ENCODE results near the gene ACTL9.

ACTL9 gene

DNA sequence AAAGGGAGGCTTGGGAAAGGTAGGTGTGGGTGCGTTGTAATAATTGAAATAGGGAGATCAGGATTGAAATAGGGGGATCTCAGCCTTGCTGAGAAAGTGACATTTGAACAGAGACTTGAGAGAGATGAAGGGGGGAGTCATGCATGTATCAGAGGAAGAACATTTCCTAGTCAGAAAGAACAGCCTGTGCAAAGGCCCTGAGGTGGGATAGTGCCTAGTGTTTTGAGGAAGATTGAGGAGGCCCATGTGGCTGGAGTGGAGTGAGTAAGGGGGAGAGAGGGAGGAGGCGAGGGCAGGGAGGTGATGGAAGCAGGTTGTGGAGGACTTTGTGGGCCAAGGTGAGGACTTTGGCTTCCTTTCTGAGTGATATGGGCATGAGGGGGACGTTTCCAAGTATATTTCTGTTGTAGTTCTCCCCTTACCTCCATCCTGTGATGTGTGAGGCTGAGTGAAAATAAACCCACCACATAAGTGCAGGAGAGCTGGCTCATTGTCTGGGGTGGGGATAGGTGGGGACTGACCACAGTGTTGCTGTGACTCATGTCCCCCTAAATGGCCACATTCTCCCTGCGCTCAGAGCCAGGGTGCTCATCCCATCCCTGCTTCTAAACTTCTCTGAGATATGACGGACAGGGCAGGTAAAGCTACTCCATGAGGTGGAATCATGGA, 17.8 kb downstream of the ACTL9 start:
- POLR2A ChIA-PET: no interaction called here
- no peak for DNase-seq (ENCODE audit: extremely low spot score)
- TF ChIP-seq, protein P1, sequence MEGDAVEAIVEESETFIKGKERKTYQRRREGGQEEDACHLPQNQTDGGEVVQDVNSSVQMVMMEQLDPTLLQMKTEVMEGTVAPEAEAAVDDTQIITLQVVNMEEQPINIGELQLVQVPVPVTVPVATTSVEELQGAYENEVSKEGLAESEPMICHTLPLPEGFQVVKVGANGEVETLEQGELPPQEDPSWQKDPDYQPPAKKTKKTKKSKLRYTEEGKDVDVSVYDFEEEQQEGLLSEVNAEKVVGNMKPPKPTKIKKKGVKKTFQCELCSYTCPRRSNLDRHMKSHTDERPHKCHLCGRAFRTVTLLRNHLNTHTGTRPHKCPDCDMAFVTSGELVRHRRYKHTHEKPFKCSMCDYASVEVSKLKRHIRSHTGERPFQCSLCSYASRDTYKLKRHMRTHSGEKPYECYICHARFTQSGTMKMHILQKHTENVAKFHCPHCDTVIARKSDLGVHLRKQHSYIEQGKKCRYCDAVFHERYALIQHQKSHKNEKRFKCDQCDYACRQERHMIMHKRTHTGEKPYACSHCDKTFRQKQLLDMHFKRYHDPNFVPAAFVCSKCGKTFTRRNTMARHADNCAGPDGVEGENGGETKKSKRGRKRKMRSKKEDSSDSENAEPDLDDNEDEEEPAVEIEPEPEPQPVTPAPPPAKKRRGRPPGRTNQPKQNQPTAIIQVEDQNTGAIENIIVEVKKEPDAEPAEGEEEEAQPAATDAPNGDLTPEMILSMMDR (IDR thresholded peaks at IDR 0.05; ENCODE audit: control extremely low read depth, extremely low read depth, low read depth, missing control alignments): no peak
- CTCF ChIA-PET: no interaction called here

DNA sequence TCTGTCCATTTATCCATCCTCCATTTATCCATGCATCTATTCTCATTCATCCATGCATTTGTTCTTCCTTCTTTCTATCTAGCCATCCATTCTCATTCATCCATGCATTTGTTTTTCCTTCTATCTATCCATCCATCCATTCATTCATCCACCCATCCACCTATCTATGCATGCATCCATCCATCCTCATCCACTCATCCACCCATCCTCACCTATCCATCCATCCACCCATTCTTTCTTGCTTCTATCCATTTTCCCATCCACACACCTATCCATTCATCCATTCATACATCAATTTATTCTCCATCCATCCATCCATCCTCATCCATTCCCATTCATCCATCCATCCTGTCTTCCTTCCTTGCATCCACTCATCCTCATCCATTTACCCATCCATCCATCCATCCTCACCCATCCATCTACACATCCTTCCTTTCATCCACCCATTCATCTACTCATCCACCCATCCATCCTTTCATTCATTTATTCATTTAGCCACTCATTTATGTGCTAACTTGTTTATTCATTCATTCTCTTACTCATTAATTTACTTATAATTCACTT, 20.3 kb downstream of the ACTL9 start:
- no peak for DNase-seq (ENCODE audit: extremely low spot score)
- POLR2A ChIA-PET: no interaction called here
- CTCF ChIA-PET: no interaction called here
- TF ChIP-seq, protein P1 (IDR thresholded peaks at IDR 0.05; ENCODE audit: control extremely low read depth, extremely low read depth, low read depth, missing control alignments): no peak

DNA sequence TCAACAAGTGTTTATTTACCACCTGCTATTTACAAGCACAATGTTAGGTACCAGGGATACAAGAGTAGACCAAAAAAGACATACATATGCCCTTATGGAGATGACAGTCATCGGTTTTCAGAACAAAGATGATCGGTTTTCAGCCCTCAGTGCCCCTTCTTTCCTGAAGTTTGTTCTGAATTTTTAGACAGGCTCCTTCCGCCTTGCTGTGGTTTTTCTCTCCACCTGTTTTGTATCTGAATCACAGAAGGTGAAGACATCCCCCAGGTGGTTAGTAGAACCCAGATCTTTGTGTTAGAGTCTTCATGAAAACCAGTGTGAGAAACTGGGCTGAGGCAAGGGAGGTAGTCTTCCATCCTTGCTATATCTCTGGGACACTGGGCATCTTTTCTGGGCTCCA, 23.5 kb downstream of the ACTL9 start:
- POLR2A ChIA-PET: no interaction called here
- TF ChIP-seq, protein P1 (IDR thresholded peaks at IDR 0.05; ENCODE audit: control extremely low read depth, extremely low read depth, low read depth, missing control alignments): no peak
- CTCF ChIA-PET: no interaction called here
- no peak for DNase-seq (ENCODE audit: extremely low spot score)

DNA sequence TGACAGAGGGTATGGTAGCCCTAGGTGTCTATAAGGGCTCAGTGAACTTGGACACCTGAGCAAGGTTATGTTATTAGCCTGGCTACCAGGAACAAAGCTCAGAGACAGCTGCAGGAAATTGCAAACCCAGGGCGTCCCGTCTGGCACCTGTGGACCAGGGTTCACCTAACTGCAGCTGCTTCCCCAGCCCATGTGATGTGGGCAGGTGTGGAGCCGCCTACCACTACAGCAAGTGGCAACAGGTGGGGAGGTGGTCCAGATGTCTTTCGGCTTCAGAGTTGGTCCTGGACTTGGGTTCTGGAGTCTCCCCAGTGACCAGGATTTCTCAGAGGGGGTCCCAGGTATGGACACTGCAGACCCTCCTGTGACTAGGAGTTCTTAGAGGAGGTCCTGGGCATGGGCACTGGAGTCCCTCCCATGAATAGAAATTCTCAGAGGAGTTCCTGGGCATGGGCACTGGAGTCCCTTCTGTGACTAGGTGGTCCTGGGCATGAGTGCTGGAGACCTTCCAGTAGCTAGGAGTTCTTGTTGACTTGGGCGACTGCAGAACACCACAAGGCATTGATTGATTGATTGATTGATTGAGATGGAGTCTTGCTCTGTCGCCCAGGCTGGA, 25.2 kb downstream of the ACTL9 start:
- no peak for DNase-seq (ENCODE audit: extremely low spot score)
- CTCF ChIA-PET: interaction anchor here (1.3 kb wide), 1 partner anchor 21 kb away, joined by 3 read pairs; no protein-coding TSS in a partner anchor
- POLR2A ChIA-PET: no interaction called here

DNA sequence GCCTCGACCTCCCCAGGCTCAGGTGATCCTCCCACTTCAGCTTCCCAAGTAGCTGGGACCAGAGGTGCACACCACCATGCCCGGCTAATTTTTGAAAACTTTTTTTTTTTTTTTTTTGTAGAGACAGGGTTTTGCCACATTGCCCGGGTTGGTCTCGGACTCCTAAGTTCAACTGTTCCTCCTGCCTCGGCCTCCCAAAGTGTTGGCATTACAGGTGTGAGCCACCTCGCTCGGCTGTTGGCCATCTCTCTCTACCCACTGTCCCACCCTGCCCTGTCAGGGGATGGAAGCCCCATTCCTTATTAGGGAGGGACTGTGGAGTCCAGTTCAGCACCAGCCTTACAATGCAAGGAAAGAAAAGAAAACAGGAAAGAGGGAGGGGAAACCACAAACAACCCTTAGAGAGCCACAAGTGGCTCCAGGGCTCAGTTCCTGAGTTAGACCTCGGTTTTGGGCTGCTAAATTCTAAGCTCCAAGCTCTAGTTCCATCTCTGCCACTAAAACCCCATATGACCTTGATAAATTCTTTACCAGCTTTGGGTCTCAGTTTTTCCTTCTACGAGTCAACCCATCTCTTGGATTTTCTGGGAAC, 31.7 kb downstream of the ACTL9 start:
- TF ChIP-seq, protein P1 (IDR thresholded peaks at IDR 0.05; ENCODE audit: control extremely low read depth, extremely low read depth, low read depth, missing control alignments): no peak
- no peak for DNase-seq (ENCODE audit: extremely low spot score)
- ChIA-PET CTCF (interaction anchor here (0.9 to 7.4 kb wide), 2 partner anchors 12 to 28 kb away, joined by 3 to 40 read pairs; no protein-coding TSS in a partner anchor), POLR2A (no interaction called here)

More for the DNA sequence above, 25.2 kb downstream of the ACTL9 start:
- TF ChIP-seq, protein P1 (IDR thresholded peaks at IDR 0.05; ENCODE audit: control extremely low read depth, extremely low read depth, low read depth, missing control alignments): no peak

DNA sequence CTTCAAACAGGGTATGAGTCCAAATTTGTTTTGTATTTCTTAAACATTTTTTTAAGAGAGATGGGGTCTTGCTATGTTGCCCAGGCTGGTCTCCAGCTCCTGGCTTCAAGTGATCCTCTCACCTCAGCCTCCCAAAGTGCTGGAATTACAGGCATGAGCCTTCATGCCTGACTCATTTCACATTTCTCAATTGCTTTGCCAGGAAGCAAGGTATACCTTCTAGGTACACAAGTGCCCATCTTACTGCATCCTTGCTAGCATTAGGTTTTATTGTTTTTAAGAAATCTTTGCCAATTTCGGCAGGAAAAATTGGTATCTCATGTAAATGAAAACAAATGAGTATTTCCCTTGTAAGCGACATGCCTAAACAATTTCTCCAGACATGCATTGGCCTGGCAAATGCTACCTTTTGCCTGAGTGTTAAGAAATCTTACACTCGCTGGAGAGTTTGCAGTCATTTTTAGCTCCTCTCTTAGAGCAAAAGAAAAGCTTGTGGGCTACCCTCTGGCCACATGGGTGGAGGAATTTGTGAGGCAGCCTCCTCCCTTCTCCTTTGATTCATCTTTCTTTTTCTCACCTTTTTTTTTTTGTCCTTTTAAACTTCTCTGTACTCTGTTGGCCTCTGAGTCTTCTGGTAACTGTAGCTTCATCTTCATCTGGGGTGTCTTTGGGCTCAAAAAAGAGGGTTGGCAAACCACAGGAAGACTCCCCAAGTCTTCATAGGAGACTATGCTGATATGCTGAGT, 33.0 kb downstream of the ACTL9 start:
- POLR2A ChIA-PET: no interaction called here
- TF ChIP-seq, protein P1 (IDR thresholded peaks at IDR 0.05; ENCODE audit: control extremely low read depth, extremely low read depth, low read depth, missing control alignments): no peak
- CTCF ChIA-PET: interaction anchor here (1.1 to 7.4 kb wide), 2 partner anchors 11 to 28 kb away, joined by 3 to 40 read pairs; no protein-coding TSS in a partner anchor
- no peak for DNase-seq (ENCODE audit: extremely low spot score)
